Fibroblast of pulmonary artery (primary cell): ENCODE measurements around the gene CHD9.

Experiments used
- DNase-seq: peaks from one replicate; pipeline ENCODE4 v3.0.0-alpha.2; 2010; ENCODE audit warnings: low read depth
- H3K4me3 ChIP-seq: replicated peaks from 2 replicates; pipeline ENCODE4 v1.5.1; 2011; ENCODE audit warnings: low read depth, mild to moderate bottlenecking, control low read depth, low read length, moderate library complexity
- CTCF ChIP-seq: IDR thresholded peaks from 2 replicates; pipeline ENCODE4 v1.5.1; 2011; ENCODE audit warnings: mild to moderate bottlenecking, control low read depth, low read length, inconsistent platforms; ENCODE audit errors: missing control alignments

Gene CHD9

DNA sequence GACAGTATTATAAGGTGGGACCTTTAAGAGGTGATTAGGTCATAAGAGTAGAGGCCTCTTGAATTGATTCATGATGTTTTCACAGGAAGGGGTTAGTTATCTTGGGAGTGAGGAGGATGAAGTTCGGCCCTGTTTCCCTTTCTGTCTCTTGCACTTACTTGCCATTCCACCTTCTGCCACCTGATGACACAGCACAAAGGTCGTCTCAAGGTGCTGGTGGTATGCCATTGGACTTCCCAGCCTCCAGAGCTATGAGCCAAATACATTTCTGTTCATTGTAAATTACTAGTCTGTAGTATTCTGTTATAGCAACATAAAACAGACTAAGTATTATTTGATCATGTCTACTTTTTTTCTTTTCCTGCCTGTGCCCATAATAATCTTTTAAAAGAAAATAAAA, 23.5 kb downstream of the CHD9 start:
- TF ChIP-seq CTCF = no peak
- no peak for DNase-seq
- no peak overlapping the region for H3K4me3 ChIP-seq

DNA sequence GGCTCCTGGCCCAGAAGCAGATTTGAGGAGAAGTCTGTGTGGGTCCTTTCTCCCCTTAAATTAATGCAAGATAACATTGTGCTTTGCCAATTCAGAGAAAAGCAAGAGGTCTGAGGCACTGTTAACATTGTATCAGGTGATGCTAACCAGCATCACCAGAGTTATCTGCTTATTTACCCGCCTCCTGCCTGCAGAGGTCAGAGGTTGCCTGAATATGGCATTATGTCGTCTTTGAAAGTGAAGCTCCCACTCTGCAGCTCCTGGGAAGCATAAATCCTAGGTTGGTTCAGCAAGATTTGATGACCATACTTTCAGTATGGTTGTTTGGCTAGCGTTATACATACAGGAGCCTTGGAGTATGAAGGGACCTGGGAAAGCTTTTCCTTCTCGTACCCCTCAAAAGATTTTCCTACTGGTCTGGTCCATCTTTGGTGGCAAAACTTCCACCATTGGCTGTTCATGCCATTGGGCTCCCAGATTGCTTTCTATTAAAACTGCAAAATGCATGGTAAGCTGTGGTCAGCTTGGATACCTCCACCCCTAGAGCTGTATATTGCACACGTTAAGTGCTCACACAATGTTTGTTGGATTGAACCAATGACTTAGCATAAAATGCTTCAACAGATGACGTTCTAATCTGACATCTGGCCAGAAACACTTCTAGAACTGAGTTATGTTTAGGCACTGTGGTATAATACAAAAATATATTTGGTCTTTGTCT, 24.1 kb downstream of the CHD9 start:
- TF ChIP-seq CTCF = no peak

DNA sequence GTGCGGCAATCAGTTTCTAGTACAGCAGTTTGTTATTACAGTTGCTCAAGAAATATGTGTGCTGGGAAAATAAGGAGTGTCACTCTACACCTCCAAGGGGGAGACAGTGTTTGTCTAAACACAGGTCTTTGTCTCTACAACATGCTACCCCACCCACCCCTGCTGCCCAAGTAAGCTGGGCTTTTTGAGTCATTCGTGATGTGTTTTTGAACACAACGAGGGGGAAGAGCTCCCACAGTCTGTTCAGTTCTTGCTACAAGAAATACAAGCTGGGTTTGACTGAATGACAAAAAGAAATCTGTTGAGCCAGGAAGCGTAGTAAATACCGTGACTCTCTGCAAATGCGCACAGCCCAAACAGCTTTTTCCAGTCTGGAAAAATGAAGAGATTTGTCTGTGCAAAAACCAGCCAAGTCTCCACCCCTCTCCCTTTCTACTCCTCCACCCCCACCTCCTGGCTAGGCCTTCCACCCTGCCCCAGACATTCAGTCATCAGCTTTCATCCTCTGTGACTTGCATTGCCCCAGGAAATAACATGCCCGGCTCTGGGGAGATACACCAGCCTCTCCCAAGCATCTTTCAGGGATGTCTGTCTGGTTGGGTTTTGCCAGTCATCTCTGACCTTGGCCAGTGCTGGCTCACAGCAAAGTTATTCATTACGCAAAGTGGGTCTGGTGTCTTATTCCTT, 25.7 kb downstream of the CHD9 start:
- H3K4me3 ChIP-seq = peak overlapping the region; percentile 31
- peak; percentile 93 for DNase-seq

More for the DNA sequence above, 24.1 kb downstream of the CHD9 start:
- DNase-seq = no peak
- no peak overlapping the region for H3K4me3 ChIP-seq

GRCh38 chr16:53081032-53081424, 26.2 kb downstream of the CHD9 start:
- H3K4me3 ChIP-seq = no peak overlapping the region
- TF ChIP-seq CTCF = no peak

More for the DNA sequence above, 25.7 kb downstream of the CHD9 start:
- no peak for TF ChIP-seq CTCF

GRCh38 chr16:53081686-53082407, 27.1 kb downstream of the CHD9 start:
- DNase-seq = no peak
- no peak overlapping the region for H3K4me3 ChIP-seq
- no peak for TF ChIP-seq CTCF

More at GRCh38 chr16:53081032-53081424, 26.2 kb downstream of the CHD9 start:
- DNase-seq = no peak

DNA sequence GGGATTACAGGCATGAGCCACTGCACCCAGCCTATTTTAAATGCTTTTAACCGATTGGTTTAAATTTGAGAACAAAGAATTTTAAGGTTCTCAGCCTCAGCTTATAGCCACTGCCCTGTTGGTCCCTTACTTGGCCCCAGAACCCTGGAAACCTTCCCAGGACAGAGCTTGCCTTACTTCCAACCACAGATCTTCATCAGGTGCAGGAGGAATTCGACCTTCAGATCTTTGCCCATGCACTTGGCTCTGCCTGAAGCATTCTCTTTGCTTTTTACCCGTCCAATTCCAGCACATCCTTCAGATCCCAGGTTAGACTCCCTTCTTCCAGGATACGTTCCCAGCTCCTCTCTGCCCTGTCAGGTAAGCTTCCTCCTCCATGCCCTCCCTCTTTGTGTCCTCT, 27.7 kb downstream of the CHD9 start:
- no peak overlapping the region for H3K4me3 ChIP-seq
- no peak for TF ChIP-seq CTCF
- no peak for DNase-seq
